Memory B cell (primary cell): Measurements from ENCODE around the gene PLCL2.

Experiments used
- ATAC-seq: fragments of 150-1000 bp; cut with Tn5 transposase; 2 replicates; pipeline ENCODE4 v1.10.0; 2021; ENCODE audit warnings: low read depth, mild to moderate bottlenecking, moderate library complexity
- DNase-seq, 2 donors: peaks; one replicate each; pipeline ENCODE4 v3.0.0; 2022; ENCODE audit warnings: low spot score in 2 of 2
- H3K27ac Mint-ChIP-seq: one replicate; pipeline ENCODE4 v1.8.0; 2022; ENCODE audit warnings: mild to moderate bottlenecking, moderate library complexity, mixed read lengths
- H3K27me3 Mint-ChIP-seq: one replicate; pipeline ENCODE4 v1.8.0; 2022; ENCODE audit warnings: mixed read lengths
- H3K36me3 Mint-ChIP-seq: one replicate; pipeline ENCODE4 v1.8.0; 2022; ENCODE audit warnings: mild to moderate bottlenecking, mixed read lengths
- H3K4me1 Mint-ChIP-seq: one replicate; pipeline ENCODE4 v1.8.0; 2022; ENCODE audit warnings: mixed read lengths
- H3K4me3 Mint-ChIP-seq: one replicate; pipeline ENCODE4 v1.8.0; 2022; ENCODE audit warnings: mild to moderate bottlenecking, moderate library complexity, mixed read lengths
- H3K9me3 Mint-ChIP-seq: one replicate; pipeline ENCODE4 v1.8.0; 2022; ENCODE audit warnings: mixed read lengths

Gene PLCL2

DNA sequence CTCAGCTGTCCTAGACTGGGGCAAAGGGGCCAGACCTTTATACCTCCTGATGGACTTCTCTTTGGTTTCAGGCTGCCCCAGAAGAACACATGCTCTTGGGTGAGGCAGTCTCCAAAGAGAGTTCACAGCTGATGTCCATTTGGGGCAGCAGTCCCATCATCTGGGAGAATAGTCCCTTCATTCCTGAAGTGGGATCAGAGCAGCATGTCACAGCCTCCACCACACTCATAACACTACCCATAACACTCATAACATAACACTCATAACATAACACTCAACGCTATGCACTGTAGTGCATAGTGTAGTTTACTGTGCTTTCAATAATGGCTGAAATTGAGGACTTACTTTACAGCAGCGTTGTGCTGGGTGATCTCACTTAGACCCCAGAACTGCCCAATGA, 36.7 kb upstream of the PLCL2 start:
- Mint-ChIP-seq H3K9me3 (peaks cover 2% of the 10 kb centered on the region), H3K4me3 (no peak overlapping the region), H3K36me3 (no peaks in the 10 kb centered on the region), H3K4me1 (peaks cover 29% of the 10 kb centered on the region), H3K27ac (peak overlapping the region; percentile 26), H3K27me3 (no peaks in the 10 kb centered on the region)
- DNase-seq (no peak), ATAC-seq (no peak)

DNA sequence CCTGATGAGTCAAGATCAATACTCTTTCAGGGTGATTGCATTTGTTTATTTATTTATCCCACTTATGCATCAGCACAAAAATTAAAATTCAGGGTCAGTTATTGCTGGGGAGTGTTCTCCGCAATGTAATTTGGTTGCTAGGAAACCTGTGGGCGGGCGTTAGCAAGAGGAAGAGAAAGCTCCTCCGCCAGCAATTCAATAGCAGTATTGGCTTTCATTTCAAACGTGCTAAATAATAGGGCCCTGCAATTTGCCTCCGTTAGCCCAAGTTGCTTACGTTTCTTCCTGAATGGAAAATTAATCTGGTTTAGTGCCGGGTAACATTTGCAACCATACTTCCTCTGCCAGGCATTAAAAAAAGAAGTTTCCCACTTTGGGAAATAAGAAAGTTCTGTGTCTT, 35.5 kb upstream of the PLCL2 start:
- peak; percentile 54 to 74 for DNase-seq
- Mint-ChIP-seq H3K27me3 (no peaks in the 10 kb centered on the region), H3K4me3 (peak overlapping the region; percentile 43), H3K36me3 (no peaks in the 10 kb centered on the region), H3K27ac (peak overlapping the region; percentile 89), H3K4me1 (peaks cover 22% of the 10 kb centered on the region), H3K9me3 (peaks cover 2% of the 10 kb centered on the region)
- peak; percentile 100 for ATAC-seq

DNA sequence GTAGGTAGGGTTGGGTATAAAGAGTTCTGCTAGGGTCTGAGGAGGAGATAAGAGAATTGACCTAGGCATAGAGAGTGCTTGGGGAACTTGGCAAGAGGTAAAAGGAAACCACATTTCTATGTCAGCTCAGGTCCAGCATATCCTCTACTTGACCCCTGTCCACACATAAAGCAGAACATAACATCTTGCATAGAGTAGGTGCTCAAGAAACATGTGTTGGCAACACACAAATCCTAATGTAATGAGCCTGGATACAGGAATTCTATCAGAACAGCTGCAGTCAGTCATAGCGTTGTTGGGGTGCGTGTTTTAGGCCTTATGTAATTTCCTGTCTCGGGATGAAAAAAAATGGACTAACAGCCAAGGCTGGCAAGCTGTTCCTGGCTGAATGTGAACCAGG, 35.0 kb upstream of the PLCL2 start:
- no peak for DNase-seq
- peaks cover 2% of the 10 kb centered on the region for H3K9me3 Mint-ChIP-seq

DNA sequence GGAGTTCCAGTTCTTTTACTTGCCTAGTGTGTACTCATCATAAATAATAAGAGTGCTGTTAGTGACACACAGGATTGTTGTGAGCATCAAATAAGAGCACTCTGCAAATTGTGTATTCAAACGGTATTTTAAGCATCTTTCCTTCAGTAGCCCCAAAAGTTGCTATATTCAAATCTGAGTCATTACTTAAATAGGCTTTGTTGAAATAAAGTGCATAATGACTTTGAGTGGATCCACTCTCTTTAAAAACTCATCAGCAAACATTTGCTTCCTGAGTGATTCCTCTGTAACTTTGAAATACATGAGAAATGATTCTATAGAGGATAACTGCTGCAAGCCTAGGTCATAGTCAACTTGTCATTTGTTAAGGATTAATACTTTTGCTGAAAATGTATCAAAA, 29.3 kb upstream of the PLCL2 start:
- Mint-ChIP-seq H3K36me3 (no peaks in the 10 kb centered on the region), H3K4me3 (no peak overlapping the region), H3K9me3 (no peaks in the 10 kb centered on the region), H3K27me3 (no peaks in the 10 kb centered on the region), H3K4me1 (peaks cover 2% of the 10 kb centered on the region), H3K27ac (no peak overlapping the region)
- ATAC-seq = no peak
- no peak for DNase-seq

More for the DNA sequence above, 35.0 kb upstream of the PLCL2 start:
- peak overlapping the region; percentile 89 for H3K27ac Mint-ChIP-seq
- H3K36me3 Mint-ChIP-seq = no peaks in the 10 kb centered on the region
- peak; percentile 18 for ATAC-seq
- peaks cover 22% of the 10 kb centered on the region for H3K4me1 Mint-ChIP-seq
- peak overlapping the region; percentile 43 for H3K4me3 Mint-ChIP-seq
- no peaks in the 10 kb centered on the region for H3K27me3 Mint-ChIP-seq

DNA sequence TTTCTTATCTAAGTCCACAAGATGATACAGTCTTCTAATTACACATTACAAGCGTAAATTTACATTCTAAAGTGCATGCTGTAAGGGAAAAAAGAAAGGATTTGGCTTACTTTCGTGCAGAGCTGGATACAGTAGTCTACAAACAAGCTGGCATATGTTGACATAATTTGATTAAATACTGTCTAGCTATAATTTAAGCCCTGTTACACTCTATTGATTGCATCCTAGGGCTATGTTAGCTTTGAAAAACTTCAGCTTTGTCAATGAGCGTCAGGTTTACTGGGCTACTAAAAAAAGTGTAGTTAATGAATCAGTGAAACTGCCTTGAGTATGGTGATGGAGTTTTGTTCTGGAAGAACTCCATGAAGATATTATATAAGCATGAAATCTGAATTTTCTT, 24.5 kb upstream of the PLCL2 start:
- Mint-ChIP-seq H3K9me3 (no peaks in the 10 kb centered on the region), H3K4me1 (peaks cover 2% of the 10 kb centered on the region)

DNA sequence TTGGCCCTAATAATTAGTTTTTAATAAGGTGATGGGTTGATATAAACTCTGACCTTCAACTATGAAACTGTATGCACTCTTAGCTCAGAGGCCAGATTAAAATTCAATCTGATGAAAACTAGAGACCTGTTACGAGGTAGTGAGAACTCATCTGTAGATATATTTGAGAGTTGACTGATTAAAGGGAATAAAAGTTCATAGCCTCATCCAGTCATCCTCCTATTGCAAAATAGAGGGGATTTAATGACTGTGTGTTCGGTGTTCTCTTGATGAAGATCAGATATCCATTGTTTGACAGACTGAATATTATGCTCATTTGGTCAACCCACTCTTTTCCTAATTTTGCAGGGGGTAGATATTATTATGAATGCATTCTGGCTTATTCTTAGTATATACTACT, 23.3 kb upstream of the PLCL2 start:
- Mint-ChIP-seq H3K36me3 (no peaks in the 10 kb centered on the region), H3K27me3 (no peaks in the 10 kb centered on the region), H3K4me3 (no peak overlapping the region), H3K4me1 (peaks cover 2% of the 10 kb centered on the region), H3K27ac (no peak overlapping the region), H3K9me3 (no peaks in the 10 kb centered on the region)
- no peak for DNase-seq
- no peak for ATAC-seq

More for the DNA sequence above, 24.5 kb upstream of the PLCL2 start:
- Mint-ChIP-seq H3K4me3 (no peak overlapping the region), H3K27ac (no peak overlapping the region), H3K27me3 (no peaks in the 10 kb centered on the region), H3K36me3 (no peaks in the 10 kb centered on the region)
- DNase-seq (no peak), ATAC-seq (no peak)

DNA sequence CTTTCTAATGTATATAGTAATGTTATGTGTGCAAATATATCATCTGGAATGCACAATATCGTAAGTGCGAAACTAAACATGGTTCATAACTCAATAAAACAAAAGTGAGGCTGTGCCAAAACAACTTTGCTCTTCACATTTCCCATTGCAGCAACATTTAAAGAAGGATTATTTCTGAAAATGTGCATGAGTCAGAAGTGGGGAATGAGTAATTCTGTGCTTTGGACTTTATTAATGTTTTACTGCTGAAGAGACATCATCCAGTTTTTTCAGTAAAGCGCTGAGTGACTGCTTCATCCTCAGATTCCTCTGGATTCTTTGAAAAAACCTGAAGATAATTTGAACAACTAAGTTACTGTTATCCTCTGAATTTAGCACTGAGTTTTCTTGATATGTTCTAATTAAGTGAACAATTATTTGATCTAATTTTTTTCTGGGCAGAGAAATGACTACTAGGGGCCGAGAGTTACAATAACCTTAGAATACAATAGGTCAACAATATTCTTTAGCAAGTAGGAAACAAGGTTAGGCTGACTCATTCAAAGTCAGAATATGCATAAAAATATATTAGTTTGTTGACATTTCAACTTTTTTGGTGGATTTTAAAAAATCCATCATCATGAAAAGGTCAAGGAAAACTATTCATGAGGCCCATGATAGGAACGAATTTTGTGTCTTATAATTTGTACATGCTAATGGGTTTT, 20.0 kb upstream of the PLCL2 start:
- Mint-ChIP-seq H3K27ac (no peak overlapping the region), H3K9me3 (no peaks in the 10 kb centered on the region)

DNA sequence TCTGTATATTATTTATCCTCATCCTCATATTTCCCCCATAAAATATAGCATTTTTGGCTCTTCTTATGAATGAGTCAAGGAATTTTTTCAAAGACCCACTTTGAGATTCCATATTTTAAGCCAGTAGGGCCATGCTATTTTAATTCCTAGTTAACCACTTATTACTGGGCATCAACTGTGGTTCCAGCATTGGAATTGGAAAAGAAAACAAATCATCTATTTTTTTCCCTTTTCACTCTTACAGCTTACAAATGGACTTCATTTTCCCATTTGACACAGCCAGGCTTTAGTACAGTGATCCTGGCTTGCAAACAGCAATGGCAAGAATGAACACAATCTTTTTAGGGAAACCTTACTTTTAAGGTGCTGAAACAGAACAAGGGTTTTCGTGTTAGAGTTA, 19.4 kb upstream of the PLCL2 start:
- no peaks in the 10 kb centered on the region for H3K4me1 Mint-ChIP-seq
- no peak overlapping the region for H3K4me3 Mint-ChIP-seq
- DNase-seq (no peak), ATAC-seq (no peak)
- no peaks in the 10 kb centered on the region for H3K9me3 Mint-ChIP-seq
- no peaks in the 10 kb centered on the region for H3K36me3 Mint-ChIP-seq
- no peaks in the 10 kb centered on the region for H3K27me3 Mint-ChIP-seq
- H3K27ac Mint-ChIP-seq = no peak overlapping the region

More for the DNA sequence above, 20.0 kb upstream of the PLCL2 start:
- no peaks in the 10 kb centered on the region for H3K36me3 Mint-ChIP-seq
- DNase-seq (no peak), ATAC-seq (no peak)
- H3K27me3 Mint-ChIP-seq = no peaks in the 10 kb centered on the region
- H3K4me3 Mint-ChIP-seq = no peak overlapping the region
- no peaks in the 10 kb centered on the region for H3K4me1 Mint-ChIP-seq

DNA sequence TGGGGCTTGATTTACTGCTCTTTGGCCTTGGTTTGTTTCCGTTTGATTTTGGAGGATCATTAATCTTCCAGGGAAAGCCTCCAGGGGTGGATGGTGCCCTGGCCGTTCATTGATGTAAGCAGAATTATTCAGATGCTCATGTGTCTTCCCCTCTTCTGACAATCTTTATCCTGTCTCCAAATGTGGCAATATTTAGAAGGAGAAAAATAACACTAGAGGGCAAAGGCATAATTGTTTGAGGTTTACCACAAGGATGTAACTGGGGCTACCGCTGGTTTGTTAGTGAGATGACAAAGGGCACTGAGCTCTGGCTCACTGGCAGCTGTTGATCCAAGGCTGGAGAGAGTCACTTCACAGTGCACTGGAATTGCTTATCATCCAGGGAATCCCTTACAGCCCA, 18.2 kb upstream of the PLCL2 start:
- no peak overlapping the region for H3K4me3 Mint-ChIP-seq
- H3K27ac Mint-ChIP-seq = no peak overlapping the region
- H3K36me3 Mint-ChIP-seq = no peaks in the 10 kb centered on the region
- H3K9me3 Mint-ChIP-seq = no peaks in the 10 kb centered on the region
- no peak for DNase-seq
- no peak for ATAC-seq
- H3K27me3 Mint-ChIP-seq = no peaks in the 10 kb centered on the region
- no peaks in the 10 kb centered on the region for H3K4me1 Mint-ChIP-seq

DNA sequence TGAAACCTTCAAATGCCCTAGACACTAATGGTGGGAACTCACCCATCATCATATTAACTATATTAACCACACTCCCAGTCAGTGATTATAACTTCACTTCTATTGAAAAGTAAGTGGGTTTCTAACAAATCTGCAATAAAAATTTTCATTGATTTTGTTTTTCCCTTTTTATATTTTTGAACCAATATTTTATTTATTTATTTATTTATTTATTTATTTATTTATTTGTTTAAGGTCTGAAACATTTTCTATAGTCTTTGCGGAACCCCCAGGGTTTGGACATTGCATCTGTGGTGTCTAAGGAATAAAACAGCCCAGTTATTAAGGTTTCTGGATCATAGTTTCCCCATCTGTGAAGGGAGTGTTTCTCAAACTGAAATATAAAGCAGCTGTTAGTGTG, 16.2 kb upstream of the PLCL2 start:
- Mint-ChIP-seq H3K4me1 (no peaks in the 10 kb centered on the region), H3K36me3 (no peaks in the 10 kb centered on the region), H3K27me3 (peaks cover 4% of the 10 kb centered on the region), H3K27ac (no peak overlapping the region), H3K4me3 (no peak overlapping the region), H3K9me3 (no peaks in the 10 kb centered on the region)
- ATAC-seq (no peak), DNase-seq (no peak)

DNA sequence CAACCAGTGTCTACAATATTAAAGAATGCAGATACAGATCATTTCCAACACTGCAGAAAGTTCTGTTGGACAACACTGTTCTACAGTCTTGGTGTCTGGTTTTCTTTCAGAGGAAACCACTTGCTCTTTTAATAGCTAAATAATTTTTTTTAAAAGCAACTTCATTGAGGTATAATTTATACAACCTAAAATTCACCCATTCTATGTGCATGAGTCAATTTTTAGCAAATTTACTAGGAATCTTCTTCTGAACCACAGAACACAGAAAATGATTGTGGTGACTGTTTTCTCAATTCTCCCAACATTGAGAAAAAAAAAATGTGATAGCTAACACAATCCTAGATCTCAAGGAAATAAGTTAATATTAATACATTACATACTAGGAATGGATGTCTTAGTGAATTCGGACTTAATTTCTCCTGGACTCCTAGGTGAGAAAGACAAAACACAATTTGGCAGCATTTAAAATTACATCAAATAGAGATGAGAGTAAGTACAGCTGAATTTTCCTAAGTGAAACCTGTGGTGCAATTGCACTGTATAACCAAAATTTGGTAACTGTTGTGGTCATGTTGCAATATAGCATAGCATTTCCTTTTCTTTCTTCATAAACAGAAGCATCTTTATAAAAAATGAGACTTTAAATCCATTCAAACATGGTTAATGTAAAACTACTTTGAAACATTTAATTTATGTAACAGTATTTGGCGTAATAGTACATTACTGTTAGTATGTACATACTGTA, 15.3 kb upstream of the PLCL2 start:
- Mint-ChIP-seq H3K9me3 (no peaks in the 10 kb centered on the region), H3K36me3 (no peaks in the 10 kb centered on the region), H3K4me3 (no peak overlapping the region), H3K27me3 (peaks cover 4% of the 10 kb centered on the region), H3K27ac (no peak overlapping the region), H3K4me1 (no peaks in the 10 kb centered on the region)
- ATAC-seq = no peak
- no peak for DNase-seq

DNA sequence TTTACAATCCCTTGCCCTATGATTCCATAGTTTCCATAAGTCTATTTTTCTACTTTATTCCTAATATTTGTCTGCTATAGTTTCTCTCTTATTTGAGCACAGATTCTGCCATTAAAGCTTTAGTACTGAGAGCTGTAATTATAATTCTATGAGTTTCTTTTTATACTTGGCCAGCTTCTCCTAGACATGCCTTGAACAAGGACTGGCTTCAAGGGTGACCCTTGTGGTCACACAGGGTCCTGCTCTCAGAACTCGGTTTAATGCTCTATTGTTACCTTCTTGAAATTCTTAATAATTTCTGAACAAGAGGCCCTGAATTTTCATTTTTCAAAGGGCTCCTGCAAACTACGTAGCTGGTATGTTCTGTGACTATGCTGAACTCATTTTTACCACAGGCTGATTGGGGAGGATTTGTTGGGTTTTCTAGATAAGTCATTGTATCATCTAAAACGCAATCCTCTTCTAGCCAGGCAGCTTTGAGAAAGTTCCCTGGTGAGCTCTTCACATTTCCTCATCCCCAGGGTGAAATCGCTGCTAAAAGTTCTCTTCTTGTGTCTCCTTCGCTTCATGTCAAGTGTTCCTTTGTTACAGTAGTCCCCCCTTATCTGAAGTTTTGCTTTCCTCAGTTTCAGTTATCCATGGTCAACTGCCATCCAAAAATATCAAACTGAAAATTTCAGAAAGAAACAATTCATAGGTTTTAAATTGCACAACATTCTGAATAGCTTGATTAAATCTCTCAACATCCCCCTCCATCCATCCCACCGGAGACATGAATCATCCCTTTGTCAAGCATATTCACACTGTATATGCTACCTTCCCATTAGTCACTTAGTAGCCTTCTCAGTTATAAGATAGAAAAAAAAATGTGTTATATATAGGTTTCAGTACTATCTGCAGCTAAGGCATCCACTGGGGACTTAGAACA, 12.6 kb upstream of the PLCL2 start:
- no peaks in the 10 kb centered on the region for H3K36me3 Mint-ChIP-seq
- ATAC-seq = no peak
- H3K9me3 Mint-ChIP-seq = no peaks in the 10 kb centered on the region
- H3K27ac Mint-ChIP-seq = no peak overlapping the region
- DNase-seq = no peak
- peaks cover 4% of the 10 kb centered on the region for H3K27me3 Mint-ChIP-seq
- peaks cover 8% of the 10 kb centered on the region for H3K4me1 Mint-ChIP-seq
- H3K4me3 Mint-ChIP-seq = no peak overlapping the region

DNA sequence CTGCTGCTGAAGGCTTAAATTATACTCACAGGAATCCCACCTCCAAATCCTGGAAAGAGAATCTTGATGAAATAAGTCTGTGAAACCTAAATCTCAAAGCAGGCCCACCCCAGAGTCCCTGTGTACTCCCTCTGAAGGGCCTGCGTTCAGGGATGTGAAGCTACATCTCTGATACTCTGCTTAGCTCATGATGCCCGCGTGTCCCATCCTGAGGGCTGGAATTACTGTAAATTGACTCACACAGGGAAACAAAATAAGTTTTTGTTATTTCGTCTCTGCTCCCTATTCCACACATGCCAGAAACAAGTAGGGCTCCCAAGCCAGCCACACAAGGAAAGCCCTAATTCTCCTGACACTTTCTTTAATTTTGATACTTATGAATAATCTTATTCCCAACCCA, 10.9 kb upstream of the PLCL2 start:
- H3K4me3 Mint-ChIP-seq = no peak overlapping the region
- H3K27me3 Mint-ChIP-seq = peaks cover 4% of the 10 kb centered on the region
- DNase-seq (no peak), ATAC-seq (no peak)
- no peaks in the 10 kb centered on the region for H3K36me3 Mint-ChIP-seq
- no peak overlapping the region for H3K27ac Mint-ChIP-seq
- H3K4me1 Mint-ChIP-seq = peaks cover 8% of the 10 kb centered on the region
- no peaks in the 10 kb centered on the region for H3K9me3 Mint-ChIP-seq
